ENCODE measurements around the gene ADAMTS6. TPM values are rescaled to one million over a fixed set of nuclear protein-coding genes. Genes with fewer than 3 reads are reported as not detected.

Gene ADAMTS6
- total and polyA plus RNA-seq, 2 experiments from 2014 or later: 0.78 to 2.0 TPM

GRCh38 chr5:65127161-65127901 is 354.4 kb downstream of the ADAMTS6 start:
- H3K27me3 Mint-ChIP-seq (ENCODE audit: insufficient read depth, low read depth, poor library complexity): no peaks in the 10 kb centered on the region
- H4K20me1 ChIP-seq (replicated peaks; ENCODE audit: insufficient read depth): no peaks in the 10 kb centered on the region
- no peak overlapping the region for H3K27ac ChIP-seq (ENCODE audit: low read depth)
- H3K4me2 ChIP-seq: no peak overlapping the region
- DNase-seq (ENCODE audit: low spot score) (no peak), ATAC-seq (no peak)
- H3K4me1 Mint-ChIP-seq: peaks cover 21% of the 10 kb centered on the region
- H3K27me3 ChIP-seq (ENCODE audit: insufficient read depth): no peaks in the 10 kb centered on the region
- TF ChIP-seq JUNB (IDR thresholded peaks at IDR 0.05; ENCODE audit: unreplicated experiment) (no peak), ZNF331 (CRISPR knock-in tag; IDR thresholded peaks at IDR 0.05; ENCODE audit: low read depth) (no peak), CREB1 (CRISPR knock-in tag; IDR thresholded peaks at IDR 0.05; ENCODE audit: low read depth) (no peak), POLR2AphosphoS5 (IDR thresholded peaks at IDR 0.05; ENCODE audit: low read depth) (no peak), EZH2 (IDR thresholded peaks at IDR 0.05; ENCODE audit: low read depth, unreplicated experiment) (no peak), NANOG (IDR thresholded peaks at IDR 0.05; ENCODE audit: borderline replicate concordance) (no peak), ZNF114 (CRISPR knock-in tag; IDR thresholded peaks at IDR 0.05) (no peak), EZH2phosphoT487 (IDR thresholded peaks at IDR 0.05; ENCODE audit: unreplicated experiment) (no peak), REST (IDR thresholded peaks at IDR 0.05; ENCODE audit: unreplicated experiment) (no peak), ZNF462 (CRISPR knock-in tag; IDR thresholded peaks at IDR 0.05) (no peak), STAT1 (IDR thresholded peaks at IDR 0.05; ENCODE audit: unreplicated experiment) (no peak), CTCF (conservative IDR thresholded peaks at IDR 0.05; ENCODE audit: low read depth in 2 of 2) (no peak), ETS1 (IDR thresholded peaks at IDR 0.05) (no peak)
- no peaks in the 10 kb centered on the region for H3F3A ChIP-seq (replicated peaks; ENCODE audit: low read depth)
- no peaks in the 10 kb centered on the region for H3K36me3 ChIP-seq (ENCODE audit: insufficient read depth)
- no peak overlapping the region for H3K4me3 Mint-ChIP-seq
- H3K9me2 ChIP-seq (ENCODE audit: insufficient read depth): peaks cover 5% of the 10 kb centered on the region; the same call in 1 of the 2 replicates
- H2AFZ ChIP-seq: peak overlapping the region; percentile 29; the same call in 1 of the 2 replicates
- H3K9me3 Mint-ChIP-seq: no peaks in the 10 kb centered on the region
- no peak overlapping the region for H3K4me3 ChIP-seq
- no peaks in the 10 kb centered on the region; the same call in none of the 2 replicates for H3K4me1 ChIP-seq (ENCODE audit: insufficient read depth)
- no peaks in the 10 kb centered on the region for H3K36me3 Mint-ChIP-seq (ENCODE audit: low read depth)
- H3K79me2 ChIP-seq (replicated peaks; ENCODE audit: insufficient read depth): no peaks in the 10 kb centered on the region
- H3K27ac Mint-ChIP-seq: no peak overlapping the region

Measured in GM23338 (cell line).